ENCODE results near the gene FBXL3. TPM values are rescaled to one million over a fixed set of nuclear protein-coding genes. Genes with fewer than 3 reads are reported as not detected.

FBXL3 gene
- total and polyA plus RNA-seq, 2 of the 8 experiments (the other 6 are each of a cell fraction or from before 2014, with no cell fraction given), result 4.9 to 14.9 TPM

- CTCF ChIA-PET (ENCODE audit: partially characterized antibody), result interaction anchor here (1.1 to 1.4 kb wide), 3 partner anchors 9 to 30 kb away, joined by 3 to 4 read pairs (median 4); no protein-coding TSS in a partner anchor
- Histone ChIP-seq H2BK5ac (ENCODE audit: low read depth, low read length) (no peak overlapping the region), H2BK20ac (ENCODE audit: low read length) (no peak overlapping the region), H3K56ac (replicated peaks; ENCODE audit: insufficient read length, low read depth, low read length) (no peak overlapping the region), H4K5ac (ENCODE audit: insufficient read length, low read depth, low read length) (no peak overlapping the region), H2BK15ac (ENCODE audit: low read length) (no peak overlapping the region), H3K36me3 (ENCODE audit: control insufficient read depth in 2 of 4, insufficient read depth in 4 of 4, low read length in 3 of 4) (peaks cover 0 to 3% (median 0%) of the 10 kb centered on the region in 4 experiments; a peak in 1 of 8 replicates), H3K4me3 (ENCODE audit: extremely low read depth in 1 of 4, insufficient read depth in 2 of 4, low read depth in 3 of 4, low read length in 4 of 4) (peak overlapping the region; percentile 67 to 99 (median 82)), H3K4me2 (ENCODE audit: insufficient read depth in 1 of 2, low read depth in 2 of 2, low read length in 2 of 2) (peak overlapping the region; percentile 84 to 95), H4K8ac (ENCODE audit: extremely low read depth, insufficient read depth, low read length) (peak overlapping the region; percentile 99; the same call in 1 of the 2 replicates), H3K23me2 (ENCODE audit: low read depth, low read length) (peaks cover 5% of the 10 kb centered on the region), H4K20me1 (replicated peaks in 1 of 2; ENCODE audit: control insufficient read depth in 1 of 2, insufficient read depth in 2 of 2, low read length in 2 of 2) (peaks cover 0 to 8% of the 10 kb centered on the region in 2 experiments), H3K9me3 (ENCODE audit: insufficient read depth in 2 of 2, low read depth in 1 of 2, low read length in 1 of 2) (no peaks in the 10 kb centered on the region), H3K9ac (replicated peaks in 1 of 4; ENCODE audit: extremely low read depth in 1 of 4, low read depth in 3 of 4, low read length in 3 of 4) (peak overlapping the region; percentile 15 to 90 (median 82); a peak in 6 of 7 replicates), H3K27ac (ENCODE audit: low read depth, low read length) (peak overlapping the region; percentile 79; the same call in 1 of the 2 replicates), H2BK12ac (ENCODE audit: low read depth, low read length) (no peak overlapping the region), H3K23ac (ENCODE audit: insufficient read length) (no peak overlapping the region), H3K4ac (replicated peaks; ENCODE audit: insufficient read length, low read depth, low read length) (no peak overlapping the region), H2BK120ac (replicated peaks; ENCODE audit: low read depth, low read length) (no peak overlapping the region), H3K18ac (ENCODE audit: extremely low read depth, low read length) (no peak overlapping the region), H3K27me3 (replicated peaks in 1 of 4; ENCODE audit: control insufficient read depth in 3 of 4, extremely low read depth in 1 of 4, insufficient read depth in 3 of 4, low read length in 3 of 4) (no peaks in the 10 kb centered on the region), H2AK5ac (ENCODE audit: low read depth, low read length) (no peak overlapping the region), H3K4me1 (replicated peaks in 1 of 4; ENCODE audit: control insufficient read depth in 3 of 4, insufficient read depth in 4 of 4, low read length in 3 of 4) (peaks cover 1 to 5% (median 3%) of the 10 kb centered on the region in 4 experiments; a peak in 3 of 7 replicates), H2AFZ (ENCODE audit: low read length) (no peak overlapping the region), H3K79me1 (ENCODE audit: low read depth, low read length) (no peaks in the 10 kb centered on the region), H3K79me2 (ENCODE audit: control insufficient read depth in 1 of 2, insufficient read depth in 2 of 2, low read length in 2 of 2) (peaks cover 0 to 50% of the 10 kb centered on the region in 2 experiments; a peak in 3 of 4 replicates), H4K91ac (replicated peaks; ENCODE audit: insufficient read length, low read length) (no peak overlapping the region), H3K14ac (ENCODE audit: insufficient read length) (no peak overlapping the region)
- FAIRE-seq, result no peak
- DNase-seq (ENCODE audit: low read depth in 1 of 2, low spot score in 2 of 2), result peak in 1 of 2 experiments; percentile 70
- WGBS, 2 experiments (ENCODE audit: extremely low coverage in 1 of 2, insufficient coverage in 1 of 2, insufficient read length in 1 of 2, insufficient replicate concordance in 2 of 2, low coverage in 1 of 2, low lambda C conversion rate in 2 of 2, missing lambda C conversion rate in 1 of 2), result 2% methylated on average over 36 of the region's 62 CpGs; no CpG with 5 or more reads in 1 of the 2 experiments
- POLR2A ChIA-PET (ENCODE audit: partially characterized antibody), result interaction anchor here (0.9 to 2.0 kb wide), 9 partner anchors 8 to 299 kb away, joined by 3 to 7 read pairs (median 4); no protein-coding TSS in a partner anchor
- peak in 1 of 2 experiments; percentile 91; a peak in 1 of 4 replicates for TF ChIP-seq HDAC2 (IDR thresholded peaks at IDR 0.05; ENCODE audit: borderline replicate concordance in 1 of 2, low read depth in 2 of 2, low read length in 2 of 2)
- no peak for TF ChIP-seq SP4 (IDR thresholded peaks at IDR 0.05; ENCODE audit: low read length)
- peak; percentile 80 for TF ChIP-seq MAX (IDR thresholded peaks at IDR 0.05)
- no peak for TF ChIP-seq FOSL1 (IDR thresholded peaks at IDR 0.05; ENCODE audit: insufficient read depth, low read depth, low read length)
- TF ChIP-seq E2F6 (IDR thresholded peaks at IDR 0.05), result no peak
- TF ChIP-seq ATF3 (IDR thresholded peaks at IDR 0.05; ENCODE audit: insufficient read depth, low read depth, low read length), result no peak
- TF ChIP-seq TEAD4 (IDR thresholded peaks at IDR 0.05; ENCODE audit: low read depth, low read length), result no peak
- TF ChIP-seq PHF8 (conservative IDR thresholded peaks at IDR 0.05; ENCODE audit: low read depth, low read length), result no peak
- peak in 1 of 2 experiments; percentile 39; a peak in 1 of 3 replicates for TF ChIP-seq POLR2A (IDR thresholded peaks at IDR 0.05; ENCODE audit: control extremely low read depth in 1 of 2, low read depth in 2 of 2, low read length in 2 of 2)
- no peak for TF ChIP-seq EZH2 (IDR thresholded peaks at IDR 0.05; ENCODE audit: low read depth, low read length, severe bottlenecking)
Observed at GRCh38 chr13:77026255-77026860, 601 bp downstream of the FBXL3 start.
